Liver (tissue), 2 donors: ENCODE results near the gene SNIP1.

Experiments
- CTCF ChIP-seq: fragments of 150-350 bp; IDR thresholded peaks from 2 replicates; pipeline ENCODE4 v1.5.1; 2017; ENCODE audit warnings: improper control_type of control experiment, low read depth, low read length; ENCODE audit not compliant: missing input control
- MAX ChIP-seq: IDR thresholded peaks from 2 replicates; pipeline ENCODE4 v1.6.1; 2016; ENCODE audit warnings: antibody characterized with exemption
- donor health status: healthy.

- no peak for TF ChIP-seq MAX
- TF ChIP-seq CTCF: no peak
Observed at GRCh38 chr1:37596182-37596667, 42.1 kb upstream of the SNIP1 start.
